Upper lobe of left lung (tissue), 6 donors: ENCODE measurements around the gene FNBP1L. TPM values are rescaled to one million over a fixed set of nuclear protein-coding genes. Genes with fewer than 3 reads are reported as not detected.

ENCODE experiments used
- ATAC-seq, 2 donors: fragments of 200-7000 bp; cut with Tn5 transposase; one replicate each; pipeline ENCODE4 v1.9.1; 2022; ENCODE audit warnings: mild to moderate bottlenecking in 2 of 2, moderate library complexity in 2 of 2; ENCODE audit not compliant: low FRiP score in 2 of 2
- DNase-seq, 2 donors: peaks; one replicate each; pipeline ENCODE4 v3.0.0-alpha.2; 2019 to 2020
- H3K27ac ChIP-seq, 4 donors: fragments of 200-600 bp; sonication (generic); one replicate each; pipeline ENCODE4 v1.5.1; 2016 to 2019
- H3K27me3 ChIP-seq, 4 donors: fragments of 200-600 bp; sonication (generic); one replicate each; pipeline ENCODE4 v1.5.1; 2017 to 2019
- H3K36me3 ChIP-seq, 4 donors: fragments of 200-600 bp; sonication (generic); one replicate each; pipeline ENCODE4 v1.5.1; 2016 to 2019
- H3K4me1 ChIP-seq, 4 donors: fragments of 200-600 bp; sonication (generic); one replicate each; pipeline ENCODE4 v1.5.1; 2018 to 2019
- H3K4me3 ChIP-seq, 4 donors: fragments of 200-600 bp; sonication (generic); one replicate each; pipeline ENCODE4 v1.5.1; 2017 to 2019; ENCODE audit warnings: mild to moderate bottlenecking in 2 of 4, moderate library complexity in 1 of 4
- H3K9me3 ChIP-seq, 4 donors: fragments of 200-600 bp; sonication (generic); one replicate each; pipeline ENCODE4 v1.5.1; 2018 to 2019
- CTCF ChIP-seq, 6 experiments: fragments of 450-650 bp in 4 of 6; fragments of 200-600 bp in 2 of 6; sonication (generic) in 2 of 6; IDR thresholded peaks; one replicate each; pipeline ENCODE4 v1.5.1; 2016 to 2019; ENCODE audit warnings: antibody characterized with exemption in 6 of 6
- EP300 ChIP-seq, 4 donors: sonication (generic); formaldehyde crosslinking; IDR thresholded peaks; one replicate each; pipeline ENCODE4 v1.5.1; 2017; ENCODE audit warnings: antibody characterized with exemption in 4 of 4, control low read depth in 2 of 4
- POLR2A ChIP-seq, 4 donors: fragments of 450-650 bp; IDR thresholded peaks; one replicate each; pipeline ENCODE4 v1.5.1; 2016 to 2017; ENCODE audit warnings: antibody characterized with exemption in 4 of 4, mild to moderate bottlenecking in 2 of 4
- POLR2AphosphoS5 ChIP-seq, 2 donors: sonication (generic); formaldehyde crosslinking; IDR thresholded peaks; one replicate each; pipeline ENCODE4 v1.5.1; 2017; ENCODE audit warnings: antibody characterized with exemption in 2 of 2
- WGBS, 2 donors: methylation state at CpG; one replicate each; pipeline ENCODE4 v1.1.5; 2017 to 2018; 5-methylcytosine and 5-hydroxymethylcytosine counted together
- total RNA-seq, 6 donors: library from RNA; depleted of rRNA in 4 of 6; stranded (reverse); fragments of >200 nt in 4 of 6; gene quantifications; one replicate each; pipeline versions ENCODE4 v1.1.0 to v1.2.1, GENCODE V29; 2016 to 2021
- donor health status: DM: no; HTN: no; CAD: no; lungs with moderate emphysema.
- donor health status: DM: no; HTN: yes; CAD: no; lungs with severe emphysema.

Gene FNBP1L
- total RNA-seq, 6 donors from 2014 or later: 28.5 to 84.0 (median 34.0) TPM

- no peak for TF ChIP-seq POLR2AphosphoS5 (IDR thresholded peaks at IDR 0.05)
- TF ChIP-seq EP300 (IDR thresholded peaks at IDR 0.05): no peak
- no peak for TF ChIP-seq CTCF (IDR thresholded peaks at IDR 0.05)
- no peak for TF ChIP-seq POLR2A (IDR thresholded peaks at IDR 0.05)
- H3K36me3 ChIP-seq: no peaks in the 10 kb centered on the region
- H3K4me3 ChIP-seq: no peak overlapping the region
- WGBS, 2 donors: 93 to 94% methylated on average over 2 of the region's 2 CpGs
- ATAC-seq (no peak), DNase-seq (no peak)
- H3K4me1 ChIP-seq: peaks cover 0 to 10% (median 0%) of the 10 kb centered on the region in 4 donors
- no peaks in the 10 kb centered on the region for H3K9me3 ChIP-seq
- no peaks in the 10 kb centered on the region for H3K27me3 ChIP-seq
- no peak overlapping the region for H3K27ac ChIP-seq
Measured at GRCh38 chr1:93488207-93488606, 40.3 kb downstream of the FNBP1L start.

- no peaks in the 10 kb centered on the region for H3K9me3 ChIP-seq
- DNase-seq (no peak), ATAC-seq (no peak)
- H3K36me3 ChIP-seq: no peaks in the 10 kb centered on the region
- no peak overlapping the region for H3K27ac ChIP-seq
- no peak overlapping the region for H3K4me3 ChIP-seq
- TF ChIP-seq EP300 (IDR thresholded peaks at IDR 0.05) (no peak), POLR2A (IDR thresholded peaks at IDR 0.05) (no peak), CTCF (IDR thresholded peaks at IDR 0.05) (no peak)
- peaks cover 0 to 10% (median 0%) of the 10 kb centered on the region in 4 donors for H3K4me1 ChIP-seq
- H3K27me3 ChIP-seq: no peaks in the 10 kb centered on the region
Measured at GRCh38 chr1:93489756-93490155, 41.8 kb downstream of the FNBP1L start.

GRCh38 chr1:93490357-93490756, 42.4 kb downstream of the FNBP1L start:
- Histone ChIP-seq H3K27ac (no peak overlapping the region), H3K9me3 (no peaks in the 10 kb centered on the region), H3K27me3 (no peaks in the 10 kb centered on the region), H3K4me1 (peaks cover 0 to 10% (median 0%) of the 10 kb centered on the region in 4 donors), H3K36me3 (no peaks in the 10 kb centered on the region), H3K4me3 (no peak overlapping the region)
- TF ChIP-seq POLR2A (IDR thresholded peaks at IDR 0.05): no peak
- no peak for TF ChIP-seq EP300 (IDR thresholded peaks at IDR 0.05)
- no peak for TF ChIP-seq POLR2AphosphoS5 (IDR thresholded peaks at IDR 0.05)
- TF ChIP-seq CTCF (IDR thresholded peaks at IDR 0.05): no peak
- DNase-seq: no peak
- ATAC-seq: no peak

GRCh38 chr1:93495911-93496310, 48.0 kb downstream of the FNBP1L start:
- Histone ChIP-seq H3K9me3 (no peaks in the 10 kb centered on the region), H3K4me1 (no peaks in the 10 kb centered on the region), H3K4me3 (no peak overlapping the region), H3K27ac (no peak overlapping the region), H3K27me3 (no peaks in the 10 kb centered on the region), H3K36me3 (peaks cover 0 to 2% (median 0%) of the 10 kb centered on the region in 4 donors)
- DNase-seq (no peak), ATAC-seq (no peak)
- 67 to 79% methylated on average over 1 of the region's 1 CpG for WGBS, 2 donors
- TF ChIP-seq POLR2AphosphoS5 (IDR thresholded peaks at IDR 0.05) (no peak), POLR2A (IDR thresholded peaks at IDR 0.05) (no peak), EP300 (IDR thresholded peaks at IDR 0.05) (no peak), CTCF (IDR thresholded peaks at IDR 0.05) (no peak)

GRCh38 chr1:93496520-93496919, 48.6 kb downstream of the FNBP1L start:
- ATAC-seq: no peak
- no peak overlapping the region for H3K27ac ChIP-seq
- no peaks in the 10 kb centered on the region for H3K27me3 ChIP-seq
- H3K36me3 ChIP-seq: peaks cover 0 to 7% (median 0%) of the 10 kb centered on the region in 4 donors
- H3K4me1 ChIP-seq: no peaks in the 10 kb centered on the region
- DNase-seq: no peak
- H3K9me3 ChIP-seq: no peaks in the 10 kb centered on the region
- WGBS, 2 donors: 93% methylated on average over 4 of the region's 4 CpGs
- H3K4me3 ChIP-seq: no peak overlapping the region
- TF ChIP-seq POLR2AphosphoS5 (IDR thresholded peaks at IDR 0.05): no peak
- TF ChIP-seq EP300 (IDR thresholded peaks at IDR 0.05): no peak
- TF ChIP-seq CTCF (IDR thresholded peaks at IDR 0.05): no peak
- no peak for TF ChIP-seq POLR2A (IDR thresholded peaks at IDR 0.05)
